ENCODE measurements around the gene PTPRE. TPM values are rescaled to one million over a fixed set of nuclear protein-coding genes. Genes with fewer than 3 reads are reported as not detected.

The PTPRE gene
- polyA plus RNA-seq, 1 donor (not counting 4 experiments of a cell fraction or from before 2014, with no cell fraction given) = 15.1 TPM

GRCh38 chr10:128042131-128042610 is 135.3 kb downstream of the PTPRE start:
- H3K27me3 ChIP-seq (ENCODE audit: control insufficient read depth, extremely low read depth, insufficient read depth, low read length) = no peaks in the 10 kb centered on the region
- no peaks in the 10 kb centered on the region for H3K9me3 ChIP-seq (ENCODE audit: control insufficient read depth, low read depth, low read length)
- no peak overlapping the region for H3K4me3 ChIP-seq (ENCODE audit: control insufficient read depth in 2 of 3, extremely low read depth in 1 of 3, insufficient read depth in 2 of 3, low read depth in 1 of 3, low read length in 3 of 3)
- H3K4me2 ChIP-seq (ENCODE audit: control insufficient read depth, extremely low read depth, insufficient read depth, low read depth, low read length) = no peak overlapping the region
- FAIRE-seq = no peak
- no peaks in the 10 kb centered on the region for H4K20me1 ChIP-seq (ENCODE audit: control insufficient read depth, extremely low read depth, insufficient read depth, low read length)
- peaks cover 9% of the 10 kb centered on the region for H3K4me1 ChIP-seq (ENCODE audit: control insufficient read depth, extremely low read depth, insufficient read depth, low read length)
- H3K9ac ChIP-seq (ENCODE audit: control insufficient read depth, extremely low read depth, insufficient read depth, low read length) = no peak overlapping the region
- dilution Hi-C loops (cut with MboI; ENCODE audit: extremely low pct_ligation_motif_present, low sequenced_read_pairs) = no loop called here
- H3K27ac ChIP-seq (ENCODE audit: control insufficient read depth, insufficient read depth, low read length) = no peak overlapping the region
- no peaks in the 10 kb centered on the region for H3K36me3 ChIP-seq (ENCODE audit: control insufficient read depth in 2 of 2, extremely low read depth in 1 of 2, insufficient read depth in 2 of 2, low read length in 2 of 2)
- no peak for DNase-seq (ENCODE audit: low read depth, low spot score)
- H3K79me2 ChIP-seq (ENCODE audit: control insufficient read depth, insufficient read depth, low read length) = no peaks in the 10 kb centered on the region
- TF ChIP-seq EZH2 (IDR thresholded peaks at IDR 0.05; ENCODE audit: low read length) (no peak), CTCF (optimal IDR thresholded peaks at IDR 0.05 in 1 of 3, IDR thresholded peaks at IDR 0.05 in 1 of 3, conservative IDR thresholded peaks at IDR 0.05 in 1 of 3; ENCODE audit: extremely low read depth in 1 of 3, insufficient read depth in 2 of 3, low read length in 3 of 3) (no peak)
- no peak overlapping the region for H2AFZ ChIP-seq (ENCODE audit: control insufficient read depth, low read length)
- no peaks in the 10 kb centered on the region for H3K9me1 ChIP-seq (ENCODE audit: control insufficient read depth, extremely low read depth, insufficient read depth, low read length)

- H3K9ac ChIP-seq (ENCODE audit: control insufficient read depth, extremely low read depth, insufficient read depth, low read length) = no peak overlapping the region
- no peak overlapping the region for H3K4me2 ChIP-seq (ENCODE audit: control insufficient read depth, extremely low read depth, insufficient read depth, low read depth, low read length)
- no peaks in the 10 kb centered on the region for H3K9me3 ChIP-seq (ENCODE audit: control insufficient read depth, low read depth, low read length)
- dilution Hi-C loops (cut with MboI; ENCODE audit: extremely low pct_ligation_motif_present, low sequenced_read_pairs) = no loop called here
- no peak overlapping the region for H2AFZ ChIP-seq (ENCODE audit: control insufficient read depth, low read length)
- H3K4me1 ChIP-seq (ENCODE audit: control insufficient read depth, extremely low read depth, insufficient read depth, low read length) = peaks cover 7% of the 10 kb centered on the region
- FAIRE-seq (no peak), DNase-seq (ENCODE audit: low read depth, low spot score) (no peak)
- H4K20me1 ChIP-seq (ENCODE audit: control insufficient read depth, extremely low read depth, insufficient read depth, low read length) = no peaks in the 10 kb centered on the region
- H3K9me1 ChIP-seq (ENCODE audit: control insufficient read depth, extremely low read depth, insufficient read depth, low read length) = no peaks in the 10 kb centered on the region
- H3K4me3 ChIP-seq (ENCODE audit: control insufficient read depth in 2 of 3, extremely low read depth in 1 of 3, insufficient read depth in 2 of 3, low read depth in 1 of 3, low read length in 3 of 3) = no peak overlapping the region
- H3K79me2 ChIP-seq (ENCODE audit: control insufficient read depth, insufficient read depth, low read length) = peaks cover 2% of the 10 kb centered on the region
- H3K27ac ChIP-seq (ENCODE audit: control insufficient read depth, insufficient read depth, low read length) = no peak overlapping the region
- H3K36me3 ChIP-seq (ENCODE audit: control insufficient read depth in 2 of 2, extremely low read depth in 1 of 2, insufficient read depth in 2 of 2, low read length in 2 of 2) = no peaks in the 10 kb centered on the region
- TF ChIP-seq EZH2 (IDR thresholded peaks at IDR 0.05; ENCODE audit: low read length) (no peak), CTCF (optimal IDR thresholded peaks at IDR 0.05 in 1 of 3, IDR thresholded peaks at IDR 0.05 in 1 of 3, conservative IDR thresholded peaks at IDR 0.05 in 1 of 3; ENCODE audit: extremely low read depth in 1 of 3, insufficient read depth in 2 of 3, low read length in 3 of 3) (no peak)
- no peaks in the 10 kb centered on the region for H3K27me3 ChIP-seq (ENCODE audit: control insufficient read depth, extremely low read depth, insufficient read depth, low read length)
Observed at GRCh38 chr10:128043259-128044045, 136.5 kb downstream of the PTPRE start.

Data from keratinocyte (primary cell).